GM12891 (cell line): Measurements from ENCODE around the gene SLCO1A2.

Experiments used
- POLR2A ChIP-seq: IDR thresholded peaks from 2 replicates; pipeline ENCODE4 v1.6.1; 2011; ENCODE audit warnings: low read depth, low read length, control low read depth
- POLR2AphosphoS5 ChIP-seq: IDR thresholded peaks from 2 replicates; pipeline ENCODE4 v1.6.1; 2011; ENCODE audit warnings: low read depth, low read length, control low read depth
- POU2F2 ChIP-seq: IDR thresholded peaks from 2 replicates; pipeline ENCODE4 v1.6.1; 2011; ENCODE audit warnings: low read depth, mild to moderate bottlenecking, control low read depth, low read length, moderate library complexity
- SPI1 ChIP-seq: IDR thresholded peaks from 2 replicates; pipeline ENCODE4 v1.6.1; 2011; ENCODE audit warnings: low read depth, low read length, control low read depth
- TAF1 ChIP-seq: IDR thresholded peaks from 2 replicates; pipeline ENCODE4 v1.6.1; 2011; ENCODE audit warnings: low read depth, low read length, control low read depth

DNA sequence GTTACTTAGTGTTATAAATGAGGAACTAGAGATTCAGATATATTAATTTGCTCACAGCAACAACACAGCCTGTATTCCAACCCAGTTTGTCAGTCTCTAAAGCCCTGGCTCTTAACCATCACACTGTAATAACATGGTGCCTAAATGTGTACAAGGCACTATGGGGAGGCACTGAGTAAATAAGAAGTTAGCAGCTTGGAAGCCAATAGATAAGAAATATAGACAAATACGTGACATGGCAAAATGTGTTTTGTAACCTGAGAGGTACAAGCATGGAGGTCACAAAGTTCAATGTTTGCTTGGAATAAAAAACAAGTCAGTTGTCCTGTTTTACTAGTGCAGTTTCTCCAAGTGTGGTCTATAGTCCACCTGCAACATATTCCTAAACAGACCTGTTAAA is 16.3 kb upstream of the SLCO1A2 start:
- no peak for TF ChIP-seq POLR2AphosphoS5
- no peak for TF ChIP-seq SPI1
- no peak for TF ChIP-seq POLR2A
- TF ChIP-seq TAF1, result no peak
- TF ChIP-seq POU2F2, result no peak
